ENCODE measurements around the gene TP53I3. TPM values are rescaled to one million over a fixed set of nuclear protein-coding genes. Genes with fewer than 3 reads are reported as not detected.

Gene TP53I3
- total RNA-seq, 2 donors from 2014 or later = 18.5 to 36.8 TPM

GRCh38 chr2:24072259-24072658, 12.4 kb downstream of the TP53I3 start:
- Histone ChIP-seq H3K27me3 (no peaks in the 10 kb centered on the region), H3K27ac (no peak overlapping the region), H3K4me1 (peaks cover 17% of the 10 kb centered on the region), H3K9me3 (no peaks in the 10 kb centered on the region), H3K36me3 (replicated peaks in 1 of 2; ENCODE audit: insufficient read depth in 1 of 2, low read depth in 2 of 2) (peaks cover 0 to 13% of the 10 kb centered on the region in 2 donors), H3K4me3 (no peak overlapping the region)
- ATAC-seq (no peak), DNase-seq (no peak)
- TF ChIP-seq POLR2A (IDR thresholded peaks at IDR 0.05) = no peak
- TF ChIP-seq CTCF (IDR thresholded peaks at IDR 0.05) = no peak
- WGBS, 2 donors = 92 to 93% methylated on average over 4 of the region's 4 CpGs
- intact Hi-C loops (cut with DNase I) = no loop called here

GRCh38 chr2:24065341-24065740, 19.3 kb downstream of the TP53I3 start:
- DNase-seq (no peak), ATAC-seq (no peak)
- TF ChIP-seq POLR2A (IDR thresholded peaks at IDR 0.05) (no peak), CTCF (IDR thresholded peaks at IDR 0.05) (no peak)
- H3K27ac ChIP-seq = no peak overlapping the region
- no peaks in the 10 kb centered on the region for H3K27me3 ChIP-seq
- H3K36me3 ChIP-seq (replicated peaks in 1 of 2; ENCODE audit: insufficient read depth in 1 of 2, low read depth in 2 of 2) = peaks cover 0 to 14% of the 10 kb centered on the region in 2 donors
- no peaks in the 10 kb centered on the region for H3K4me1 ChIP-seq
- no peak overlapping the region for H3K4me3 ChIP-seq
- intact Hi-C loops (cut with DNase I) = loop anchor here (10.0 kb wide), 1 partner anchor 111 kb away; no protein-coding TSS in a partner anchor
- 71 to 75% methylated on average over 2 of the region's 2 CpGs for WGBS, 2 donors
- H3K9me3 ChIP-seq = no peaks in the 10 kb centered on the region

- no peak for DNase-seq
- intact Hi-C loops (cut with DNase I) = no loop called here
- Histone ChIP-seq H3K9me3 (no peaks in the 10 kb centered on the region), H3K27ac (no peak overlapping the region), H3K27me3 (no peaks in the 10 kb centered on the region), H3K4me3 (no peak overlapping the region), H3K36me3 (replicated peaks in 1 of 2; ENCODE audit: insufficient read depth in 1 of 2, low read depth in 2 of 2) (no peaks in the 10 kb centered on the region), H3K4me1 (no peaks in the 10 kb centered on the region)
- TF ChIP-seq POLR2A (IDR thresholded peaks at IDR 0.05) (no peak), CTCF (IDR thresholded peaks at IDR 0.05) (no peak)
- ATAC-seq = no peak
- whole genome bisulfite sequencing, 2 donors = 59 to 71% methylated on average over 4 of the region's 4 CpGs
These were observed 25.9 kb downstream of the TP53I3 start for GRCh38 chr2:24058564-24059271.

- TF ChIP-seq POLR2A (IDR thresholded peaks at IDR 0.05) (no peak), CTCF (IDR thresholded peaks at IDR 0.05) (no peak)
- WGBS, 2 donors = 83 to 92% methylated on average over 6 of the region's 6 CpGs
- DNase-seq (no peak), ATAC-seq (no peak)
- H3K4me3 ChIP-seq = no peak overlapping the region
- intact Hi-C loops (cut with DNase I) = no loop called here
- no peaks in the 10 kb centered on the region for H3K36me3 ChIP-seq (replicated peaks in 1 of 2; ENCODE audit: insufficient read depth in 1 of 2, low read depth in 2 of 2)
- no peak overlapping the region for H3K27ac ChIP-seq
- no peaks in the 10 kb centered on the region for H3K9me3 ChIP-seq
- no peaks in the 10 kb centered on the region for H3K27me3 ChIP-seq
- peaks cover 6% of the 10 kb centered on the region for H3K4me1 ChIP-seq
These were observed 28.9 kb downstream of the TP53I3 start for GRCh38 chr2:24055750-24056149.
